A549 (cell line): ENCODE data around the gene STARD9.

Experiments
- CBX8 ChIP-seq: fragments of 200-600 bp; sonication (generic); IDR thresholded peaks from 2 replicates; pipeline ENCODE4 v1.6.1; 2016
- CHD4 ChIP-seq: fragments of 200-600 bp; sonication (generic); IDR thresholded peaks from 2 replicates; pipeline ENCODE4 v1.6.1; 2016; ENCODE audit warnings: antibody characterized with exemption, mild to moderate bottlenecking, borderline replicate concordance
- CTCF ChIP-seq: fragments of >200 bp; sonication (Bioruptor Twin); formaldehyde crosslinking; IDR thresholded peaks from 3 replicates; pipeline ENCODE4 v1.5.1; 2016
- MAX ChIP-seq: IDR thresholded peaks from 2 replicates; pipeline ENCODE4 v1.6.1; 2012
- NFE2L2 ChIP-seq: fragments of 150-350 bp; conservative IDR thresholded peaks from 2 replicates; pipeline ENCODE4 v1.6.1; 2014; ENCODE audit warnings: low read length
- POLR2A ChIP-seq: IDR thresholded peaks from 2 replicates; pipeline ENCODE4 v1.6.1; 2012; ENCODE audit warnings: mild to moderate bottlenecking, low read length
- POLR2AphosphoS2 ChIP-seq: conservative IDR thresholded peaks from 2 replicates; pipeline ENCODE4 v1.6.1; 2012; ENCODE audit warnings: low read length, improper control_type of control experiment, inconsistent platforms

- no peak for TF ChIP-seq MAX
- no peak for TF ChIP-seq CTCF
- no peak for TF ChIP-seq POLR2AphosphoS2
- TF ChIP-seq POLR2A, result no peak
- TF ChIP-seq NFE2L2, result no peak
- no peak for TF ChIP-seq CBX8
- TF ChIP-seq CHD4, result no peak
These were observed 46.4 kb upstream of the STARD9 start for GRCh38 chr15:42528970-42529369.
